ENCODE measurements around the gene PLA2R1. TPM values are rescaled to one million over a fixed set of nuclear protein-coding genes. Genes with fewer than 3 reads are reported as not detected.

PLA2R1 gene
- total RNA-seq, 4 donors from 2014 or later, result 24.1 to 36.2 (median 24.9) TPM

GRCh38 chr2:159933727-159934049 lies 128.7 kb downstream of the PLA2R1 start:
- Histone ChIP-seq H3K9me3 (no peaks in the 10 kb centered on the region), H3K27me3 (no peaks in the 10 kb centered on the region), H3K36me3 (no peaks in the 10 kb centered on the region), H3K4me3 (no peak overlapping the region), H3K4me1 (no peaks in the 10 kb centered on the region), H3K27ac (no peak overlapping the region)
- DNase-seq, result no peak
- TF ChIP-seq POLR2A (IDR thresholded peaks at IDR 0.05), result no peak
- intact Hi-C loops (cut with DNase I; ENCODE audit: low total_unique reads), result no loop called here

- Histone ChIP-seq H3K4me3 (no peak overlapping the region), H3K27ac (no peak overlapping the region), H3K36me3 (no peaks in the 10 kb centered on the region), H3K27me3 (no peaks in the 10 kb centered on the region), H3K9me3 (no peaks in the 10 kb centered on the region), H3K4me1 (no peaks in the 10 kb centered on the region)
- DNase-seq, result no peak
- intact Hi-C loops (cut with DNase I; ENCODE audit: low total_unique reads), result no loop called here
- TF ChIP-seq CTCF (IDR thresholded peaks at IDR 0.05) (no peak), POLR2A (IDR thresholded peaks at IDR 0.05) (no peak)
These were observed 129.2 kb downstream of the PLA2R1 start for GRCh38 chr2:159933040-159933726.

- H3K36me3 ChIP-seq, result no peaks in the 10 kb centered on the region
- H3K27me3 ChIP-seq, result no peaks in the 10 kb centered on the region
- no peaks in the 10 kb centered on the region for H3K4me1 ChIP-seq
- no peak overlapping the region for H3K4me3 ChIP-seq
- H3K9me3 ChIP-seq, result no peaks in the 10 kb centered on the region
- intact Hi-C loops (cut with DNase I; ENCODE audit: low total_unique reads), result no loop called here
- no peak for DNase-seq
- TF ChIP-seq CTCF (IDR thresholded peaks at IDR 0.05), result no peak
- TF ChIP-seq POLR2A (IDR thresholded peaks at IDR 0.05), result no peak
- no peak overlapping the region for H3K27ac ChIP-seq
These were observed 135.7 kb downstream of the PLA2R1 start for GRCh38 chr2:159926695-159927094.

- Histone ChIP-seq H3K4me3 (no peak overlapping the region), H3K36me3 (no peaks in the 10 kb centered on the region), H3K27me3 (no peaks in the 10 kb centered on the region), H3K9me3 (no peaks in the 10 kb centered on the region), H3K27ac (no peak overlapping the region), H3K4me1 (no peaks in the 10 kb centered on the region)
- intact Hi-C loops (cut with DNase I; ENCODE audit: low total_unique reads), result no loop called here
- no peak for TF ChIP-seq CTCF (IDR thresholded peaks at IDR 0.05)
- TF ChIP-seq POLR2A (IDR thresholded peaks at IDR 0.05), result no peak
- no peak for DNase-seq
These were observed 136.4 kb downstream of the PLA2R1 start for GRCh38 chr2:159925975-159926374.

GRCh38 chr2:159922563-159922962 lies 139.9 kb downstream of the PLA2R1 start:
- Histone ChIP-seq H3K36me3 (no peaks in the 10 kb centered on the region), H3K4me1 (no peaks in the 10 kb centered on the region), H3K9me3 (no peaks in the 10 kb centered on the region), H3K27ac (no peak overlapping the region), H3K27me3 (no peaks in the 10 kb centered on the region), H3K4me3 (no peak overlapping the region)
- DNase-seq, result no peak
- intact Hi-C loops (cut with DNase I; ENCODE audit: low total_unique reads), result no loop called here
- TF ChIP-seq POLR2A (IDR thresholded peaks at IDR 0.05), result no peak
- TF ChIP-seq CTCF (IDR thresholded peaks at IDR 0.05), result no peak
